HG03139 (cell line): ENCODE results near the gene IGF1R.
"Not testable (repeated sequence)": the region's sequence is repeated elsewhere in the genome, so short reads cannot be mapped to it uniquely, and the experiment has no call there.

ENCODE experiments used
- ATAC-seq: cut with Tn5 transposase; IDR thresholded peaks from one replicate; pipeline ENCODE4 v1.9.1; 2021; ENCODE audit not compliant: unreplicated experiment

IGF1R gene

DNA sequence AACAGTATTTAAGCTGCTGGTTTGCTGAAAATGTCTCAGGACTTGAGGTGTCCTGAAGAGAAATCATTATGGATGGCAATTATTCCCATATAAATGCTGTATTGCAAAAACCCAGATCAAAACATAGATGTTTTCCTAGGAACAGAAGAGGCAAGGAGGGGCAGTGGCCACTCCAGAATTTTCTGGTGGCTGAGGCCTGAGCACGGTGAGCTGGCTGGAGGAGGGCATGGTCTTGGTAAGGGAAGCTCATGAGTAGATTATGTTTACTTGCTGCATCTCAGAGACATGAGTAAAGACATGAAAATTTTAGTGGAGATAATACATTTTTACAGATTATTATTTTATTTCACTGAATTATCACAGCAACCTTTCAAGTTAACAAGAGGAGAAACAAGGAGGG lies 328.2 kb downstream of the IGF1R start:
- ATAC-seq = no peak

GRCh38 chr15:98977441-98977840 lies 329.1 kb downstream of the IGF1R start:
- no peak for ATAC-seq

DNA sequence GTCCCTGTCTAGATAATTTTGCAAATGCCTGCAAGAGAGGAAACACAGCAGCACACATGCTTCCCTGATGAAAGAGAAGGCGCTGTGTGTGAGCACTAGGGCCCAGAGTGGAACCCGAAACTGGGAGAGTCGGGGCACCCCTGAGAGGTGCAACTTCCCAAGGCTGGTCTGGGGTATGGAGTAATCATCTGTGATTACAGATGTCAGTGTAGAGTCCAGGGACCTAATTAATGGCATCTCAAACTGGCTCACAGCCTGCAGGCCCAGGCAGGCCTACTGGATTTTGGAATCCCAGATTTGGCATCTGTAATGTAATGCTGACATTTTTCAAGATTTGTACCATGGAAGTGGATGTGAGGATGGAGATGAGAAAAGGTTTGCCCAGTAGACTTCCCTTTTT lies 329.8 kb downstream of the IGF1R start:
- ATAC-seq = no peak

GRCh38 chr15:98980899-98981228 lies 332.5 kb downstream of the IGF1R start:
- no peak for ATAC-seq

DNA sequence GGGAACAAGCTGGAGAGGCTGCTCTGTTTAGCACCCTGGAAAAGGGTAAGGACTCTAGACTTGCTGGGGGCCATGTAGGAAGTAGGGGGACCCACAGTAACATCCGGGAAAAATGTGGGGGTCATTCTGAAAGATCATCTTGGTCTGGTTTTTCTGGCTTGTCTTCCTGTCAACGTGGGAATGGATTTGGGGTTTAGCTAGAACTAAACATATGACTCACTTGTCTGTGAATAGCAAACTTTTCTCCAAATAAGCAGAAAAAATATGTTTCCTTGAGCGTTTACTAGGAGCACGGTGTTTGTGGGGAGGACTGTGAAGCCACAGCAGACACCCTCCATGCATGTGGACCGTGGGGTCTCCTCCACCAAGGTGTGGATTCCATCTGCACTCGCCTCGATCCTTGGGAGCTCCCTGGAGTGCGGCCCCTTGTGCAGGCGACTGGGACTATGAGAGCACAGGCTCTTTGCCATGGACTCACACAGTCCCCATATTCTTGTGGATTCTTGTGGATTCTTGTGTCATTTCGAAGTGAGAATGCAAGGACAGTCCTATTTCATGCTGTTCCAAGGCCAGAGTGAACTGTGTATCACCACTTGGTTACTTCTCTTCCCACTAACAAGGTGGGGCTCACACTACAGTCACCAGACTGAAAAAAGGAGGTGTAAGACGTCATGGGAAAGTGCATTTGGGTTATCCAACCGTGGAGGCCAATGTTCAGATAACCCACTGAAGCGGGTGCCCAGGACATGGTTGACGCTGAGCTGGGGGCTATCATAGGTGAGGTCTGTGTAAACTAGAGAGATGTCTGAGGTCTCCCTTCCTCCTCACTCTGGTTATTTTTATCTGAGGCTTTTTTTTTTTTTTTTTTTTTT lies 333.7 kb downstream of the IGF1R start:
- ATAC-seq = no peak

DNA sequence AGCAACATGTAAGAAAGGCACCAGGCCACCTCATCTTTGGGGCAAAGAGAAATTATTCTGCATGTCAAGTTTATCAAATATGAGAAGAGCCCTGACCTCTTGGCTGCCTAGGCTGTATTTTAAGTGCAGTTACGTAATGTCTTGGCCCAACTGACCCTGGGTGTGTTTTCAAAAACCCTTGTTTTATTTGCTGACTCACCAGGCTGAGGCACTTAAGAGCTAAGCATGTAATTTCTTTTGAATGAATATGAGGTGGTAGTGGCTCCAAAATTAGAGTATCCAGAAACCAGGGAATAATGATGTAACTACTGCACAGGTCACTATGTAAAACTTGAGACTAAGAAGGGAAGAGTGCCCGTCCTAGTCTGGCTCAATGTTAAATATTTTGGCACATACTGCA lies 335.0 kb downstream of the IGF1R start:
- ATAC-seq = no peak

DNA sequence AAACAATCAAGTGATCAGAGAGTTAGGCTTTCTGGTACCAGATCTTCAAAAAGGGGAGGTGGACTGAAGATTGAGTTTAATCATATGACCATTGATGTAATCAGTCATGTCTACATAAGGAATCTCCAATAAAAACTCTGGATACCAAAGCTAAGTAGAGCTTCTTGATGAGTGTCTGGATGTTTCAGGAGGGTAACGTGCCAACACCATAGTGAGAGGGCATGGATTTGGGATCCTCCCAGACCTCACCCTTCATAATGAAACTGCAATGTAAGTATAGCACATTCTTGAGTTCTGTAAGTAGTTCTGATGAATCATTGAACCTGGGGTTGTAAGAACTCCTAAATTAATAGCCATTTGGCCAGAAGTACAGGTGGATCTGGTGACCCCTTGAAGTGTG lies 337.9 kb downstream of the IGF1R start:
- no peak for ATAC-seq

DNA sequence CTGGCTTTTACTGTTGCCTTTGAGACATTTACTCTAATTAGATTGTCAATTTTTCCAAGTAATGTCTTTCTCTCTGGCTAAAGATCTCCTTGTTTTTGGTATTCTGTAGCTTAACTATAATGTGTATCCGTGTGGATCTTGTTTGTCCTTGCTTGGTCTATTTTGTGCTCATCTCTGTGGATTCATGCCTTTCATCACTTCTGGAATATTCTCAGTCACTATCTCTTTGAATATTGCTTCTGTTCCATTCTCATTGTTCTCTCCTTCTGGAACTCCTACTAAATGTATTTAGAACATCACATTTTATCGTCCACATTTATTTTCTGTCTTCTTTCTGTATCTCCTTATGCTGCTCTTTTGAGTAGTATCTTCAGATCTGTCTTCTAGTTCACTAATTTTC lies 346.6 kb downstream of the IGF1R start:
- ATAC-seq = no peak

GRCh38 chr15:98996169-98996568 lies 347.8 kb downstream of the IGF1R start:
- no peak for ATAC-seq

DNA sequence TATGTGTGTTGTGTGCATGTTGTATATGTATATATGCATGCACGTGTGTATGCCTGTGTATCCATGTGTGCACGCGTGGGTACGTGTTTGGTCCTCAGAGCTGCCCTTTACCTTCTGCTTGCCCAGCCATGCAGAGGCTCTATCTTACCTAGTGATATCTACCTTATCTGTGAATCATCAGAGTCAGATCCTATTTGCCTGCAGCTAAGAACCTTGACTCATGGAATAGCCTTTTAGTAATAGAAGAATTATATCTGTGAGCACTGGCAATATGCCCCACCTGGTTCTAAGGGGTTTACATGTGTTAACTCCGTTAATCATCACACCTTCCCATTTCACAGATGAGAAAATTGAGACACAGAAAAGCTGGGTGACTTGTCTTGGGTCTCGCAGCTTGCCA lies 348.3 kb downstream of the IGF1R start:
- no peak for ATAC-seq

- ATAC-seq = no peak
Observed at GRCh38 chr15:98997312-98997711, 349.0 kb downstream of the IGF1R start.

DNA sequence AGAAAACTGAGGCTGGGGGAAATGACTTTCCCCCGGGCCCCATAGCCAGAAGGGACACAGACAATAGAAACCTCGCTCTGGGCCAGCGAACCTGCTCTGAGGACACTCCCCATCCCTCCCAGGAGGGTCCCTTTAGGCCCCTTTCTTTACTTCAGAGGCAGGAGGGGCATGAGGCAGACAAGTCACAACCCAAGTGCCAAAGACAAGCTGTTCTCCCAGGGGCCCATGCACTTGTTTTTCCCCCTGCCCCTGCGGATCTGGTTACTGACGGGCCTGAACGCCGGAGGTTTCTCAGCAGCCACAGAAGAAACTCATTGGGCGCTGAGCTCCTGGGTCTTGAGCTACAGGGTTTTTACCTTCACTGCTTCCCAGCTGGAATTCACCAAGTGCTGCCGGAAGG lies 349.4 kb downstream of the IGF1R start:
- ATAC-seq = no peak

DNA sequence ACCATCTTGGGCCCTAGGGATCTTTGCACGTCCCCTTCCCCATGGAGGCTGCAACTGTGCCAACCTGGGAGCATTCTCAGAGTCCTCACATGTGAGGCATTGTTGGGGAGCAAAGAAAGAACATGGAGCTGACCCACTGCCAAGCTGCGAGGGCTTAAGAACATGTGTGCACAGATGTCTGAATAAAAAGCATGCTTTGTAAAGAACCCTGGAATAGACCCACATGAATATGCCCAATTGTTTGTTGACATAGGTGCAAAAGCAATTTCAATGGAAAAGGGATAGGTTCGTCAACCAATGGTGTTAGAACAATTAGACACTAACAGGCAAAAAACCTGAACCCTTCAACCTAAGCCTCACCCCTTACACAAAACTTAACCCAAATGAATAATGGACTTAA lies 349.9 kb downstream of the IGF1R start:
- no peak for ATAC-seq

GRCh38 chr15:98999233-98999632 lies 350.9 kb downstream of the IGF1R start:
- no peak for ATAC-seq

GRCh38 chr15:99002226-99002625 lies 353.9 kb downstream of the IGF1R start:
- no peak for ATAC-seq

DNA sequence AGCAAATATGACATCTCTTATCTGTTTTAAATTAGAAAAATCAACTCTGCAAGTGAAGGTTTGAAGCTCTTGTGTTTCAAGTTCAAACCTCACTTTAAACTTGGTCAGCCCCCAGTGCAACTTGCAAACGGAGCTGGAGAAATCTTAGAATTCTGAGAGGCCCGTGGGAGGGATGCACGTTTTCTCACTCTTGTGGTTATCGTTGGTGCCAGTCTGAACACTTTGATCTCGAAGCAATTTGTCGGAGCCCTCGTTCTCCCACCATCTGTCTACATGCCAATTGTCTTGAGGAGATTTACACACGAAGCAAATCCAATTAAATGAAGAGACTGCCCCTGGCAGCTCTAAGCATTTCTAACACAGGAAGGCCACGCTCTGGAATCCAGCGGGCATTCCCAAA lies 355.0 kb downstream of the IGF1R start:
- not testable (repeated sequence) for ATAC-seq

DNA sequence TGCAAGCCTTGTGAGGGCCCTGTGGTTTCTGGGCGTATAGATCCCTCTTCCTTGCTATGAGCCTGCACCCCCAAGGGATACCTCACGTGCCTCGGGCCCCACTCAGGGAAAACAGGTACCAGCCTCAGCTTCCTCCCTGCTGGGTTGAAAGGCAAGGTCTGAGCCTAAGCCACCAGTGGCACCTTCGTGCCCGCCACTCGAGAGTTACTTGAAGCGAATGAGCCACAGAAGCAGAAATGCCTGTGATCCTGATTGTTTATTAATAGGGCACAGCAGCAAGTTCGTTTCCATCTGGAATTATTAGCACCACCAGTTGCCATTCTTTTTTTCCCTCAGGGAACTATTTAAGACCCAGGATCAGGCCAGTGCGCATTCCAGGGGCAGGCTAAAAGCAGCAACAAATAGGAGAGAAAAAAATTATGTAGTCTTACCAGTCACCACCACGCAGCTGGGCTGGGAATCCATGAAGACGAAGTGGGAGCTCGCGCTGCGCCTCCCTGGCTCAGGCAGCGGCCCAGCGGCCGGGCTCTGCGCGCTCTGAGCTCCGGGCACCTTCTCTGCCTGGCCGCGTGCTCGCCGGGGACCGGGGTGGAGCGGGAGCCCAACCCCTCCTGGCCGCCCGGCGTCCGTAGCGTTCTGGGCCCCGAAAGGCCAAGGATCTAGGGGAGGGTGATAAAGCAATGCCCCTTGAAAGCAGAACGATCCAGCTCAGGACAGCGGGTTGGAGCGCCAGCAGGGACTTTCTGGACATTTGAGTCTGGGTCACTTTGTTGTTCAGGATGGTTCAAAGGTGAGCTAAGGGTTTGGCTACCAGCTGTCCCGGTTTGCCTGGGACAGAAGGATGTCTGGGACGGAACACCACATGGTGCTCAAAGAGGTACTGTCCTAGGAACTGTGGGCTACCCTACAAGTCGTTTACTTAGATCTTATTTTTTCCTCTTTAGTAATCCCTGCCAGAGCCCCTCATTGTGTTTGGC lies 356.9 kb downstream of the IGF1R start:
- not testable (repeated sequence) for ATAC-seq

DNA sequence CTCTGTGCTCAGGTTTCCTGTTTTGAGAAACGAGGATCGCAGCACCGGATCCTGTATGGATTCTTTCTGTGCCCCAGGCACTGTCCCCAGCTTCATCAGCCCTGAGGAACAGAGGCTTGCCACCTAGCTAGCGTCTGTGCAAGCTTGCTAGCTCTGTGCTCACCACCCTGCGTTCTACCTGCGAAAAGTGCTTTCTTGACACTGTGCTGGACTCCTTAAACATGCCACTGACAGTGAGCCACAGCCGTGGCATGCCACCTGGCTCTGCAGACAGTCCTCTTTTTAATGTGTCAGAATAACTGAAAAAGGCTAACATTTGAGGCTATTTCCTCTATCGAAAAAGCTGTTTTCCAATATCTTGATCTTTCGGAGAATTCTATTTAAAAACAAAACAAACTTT lies 357.8 kb downstream of the IGF1R start:
- no peak for ATAC-seq

DNA sequence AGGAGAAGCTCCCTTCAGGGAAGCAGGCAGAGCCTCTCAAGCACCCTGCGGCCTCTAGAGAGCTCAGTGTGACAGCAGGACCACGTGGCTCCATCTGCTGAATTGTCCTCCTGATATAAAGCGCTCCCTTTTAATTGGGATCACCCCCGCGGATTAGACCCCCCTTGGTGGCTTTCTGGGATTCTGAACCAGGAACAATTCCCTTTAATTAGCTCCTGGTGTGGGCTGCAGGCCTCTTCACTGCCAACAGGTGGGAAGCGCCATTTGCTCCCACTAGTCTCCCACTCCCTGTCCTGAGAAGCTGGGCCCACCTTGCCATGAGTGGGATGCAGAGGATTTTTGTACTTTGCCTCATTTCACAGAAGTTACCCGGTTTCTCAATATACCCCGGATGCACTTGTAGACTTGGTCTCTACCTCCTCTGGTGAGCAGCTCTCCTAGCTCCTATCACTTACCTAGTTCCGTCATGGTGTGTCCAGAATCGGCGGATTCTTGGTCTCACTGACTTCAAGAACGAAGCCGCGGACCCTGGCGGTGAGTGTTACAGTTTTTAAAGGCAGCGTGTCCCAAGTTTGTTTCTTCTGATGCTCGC lies 358.7 kb downstream of the IGF1R start:
- ATAC-seq = no peak

DNA sequence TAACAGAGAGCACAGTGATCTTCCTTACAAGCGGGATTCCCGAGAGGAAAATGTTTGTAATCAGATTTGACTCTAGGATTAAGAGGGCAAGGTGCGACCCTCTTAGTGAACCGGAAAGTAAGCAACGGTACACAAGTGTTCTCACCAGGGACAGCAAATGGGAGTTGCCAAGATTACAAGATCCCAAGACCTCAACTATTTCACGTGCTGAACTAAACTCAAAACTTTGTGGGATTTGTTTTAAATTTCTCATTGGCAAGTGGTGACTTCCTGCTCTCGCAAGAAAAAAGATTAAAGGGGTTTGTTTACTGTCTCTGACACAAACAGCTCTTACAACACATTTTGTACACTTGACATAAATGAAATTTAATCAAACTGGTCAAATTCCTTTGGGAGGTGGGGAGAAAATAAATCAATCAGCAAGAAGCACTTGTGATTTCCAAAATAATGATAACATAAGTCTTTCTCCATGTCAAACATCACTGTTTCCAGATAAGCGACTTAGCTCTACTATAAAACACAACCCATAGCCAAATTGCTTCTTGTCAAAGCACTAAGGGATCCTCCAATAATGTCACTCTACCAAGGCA lies 361.5 kb downstream of the IGF1R start:
- ATAC-seq = no peak

DNA sequence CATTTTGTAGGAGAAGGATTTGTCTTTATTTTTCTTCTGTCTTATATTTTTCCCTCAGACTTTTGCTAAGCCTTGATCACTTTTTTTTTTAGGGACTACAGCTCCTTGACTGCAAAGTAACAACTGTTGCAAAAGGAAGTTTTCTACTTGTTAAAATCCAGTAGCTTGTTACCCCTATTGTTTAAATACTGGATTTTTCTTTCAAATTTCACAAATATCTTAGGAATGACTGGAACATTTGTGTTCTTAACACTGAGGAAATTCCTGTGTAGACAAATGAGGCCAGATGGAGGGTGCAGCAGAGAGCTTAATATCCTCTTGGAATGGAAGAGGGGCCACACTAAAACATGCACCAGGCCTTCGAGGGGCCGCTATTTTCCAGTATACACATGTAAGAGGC lies 362.4 kb downstream of the IGF1R start:
- ATAC-seq = no peak
